Choroid plexus epithelial cell (primary cell): ENCODE data around the gene PAXIP1.

Experiments used
- DNase-seq: peaks from one replicate; pipeline ENCODE4 v3.0.0-alpha.2; 2010; ENCODE audit warnings: low read depth
- H3K4me3 ChIP-seq: 2 replicates; pipeline ENCODE4 v1.5.1; 2011; ENCODE audit warnings: low read depth, mild to moderate bottlenecking, control low read depth, low read length, moderate library complexity
- TF ChIP-seq, protein P1 (sequence below): conservative IDR thresholded peaks from 2 replicates; pipeline ENCODE4 v1.5.1; 2011; ENCODE audit warnings: low read depth, mild to moderate bottlenecking, control low read depth, inconsistent platforms, low read length, moderate library complexity

The PAXIP1 gene

DNA sequence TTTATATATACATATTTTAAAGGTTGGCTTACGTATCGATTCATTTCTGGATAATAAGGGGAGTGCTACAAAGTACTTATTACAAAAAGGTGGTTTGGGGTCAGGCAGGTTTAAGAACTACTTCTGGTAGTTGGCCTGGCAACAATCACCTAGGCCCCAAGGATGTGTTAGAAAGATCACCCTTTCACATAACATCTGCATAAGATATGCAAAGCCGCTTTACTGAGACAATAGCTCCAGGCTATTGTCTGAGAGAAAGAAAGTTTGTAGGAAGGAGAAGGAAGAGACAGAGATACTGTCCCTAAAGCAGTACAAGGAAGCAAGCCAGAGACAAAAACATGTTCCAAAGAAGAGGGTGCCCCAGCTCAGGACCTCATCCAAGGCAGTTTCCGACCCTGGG, 6.2 kb downstream of the PAXIP1 start:
- H3K4me3 ChIP-seq = no peak overlapping the region
- TF ChIP-seq, protein P1, sequence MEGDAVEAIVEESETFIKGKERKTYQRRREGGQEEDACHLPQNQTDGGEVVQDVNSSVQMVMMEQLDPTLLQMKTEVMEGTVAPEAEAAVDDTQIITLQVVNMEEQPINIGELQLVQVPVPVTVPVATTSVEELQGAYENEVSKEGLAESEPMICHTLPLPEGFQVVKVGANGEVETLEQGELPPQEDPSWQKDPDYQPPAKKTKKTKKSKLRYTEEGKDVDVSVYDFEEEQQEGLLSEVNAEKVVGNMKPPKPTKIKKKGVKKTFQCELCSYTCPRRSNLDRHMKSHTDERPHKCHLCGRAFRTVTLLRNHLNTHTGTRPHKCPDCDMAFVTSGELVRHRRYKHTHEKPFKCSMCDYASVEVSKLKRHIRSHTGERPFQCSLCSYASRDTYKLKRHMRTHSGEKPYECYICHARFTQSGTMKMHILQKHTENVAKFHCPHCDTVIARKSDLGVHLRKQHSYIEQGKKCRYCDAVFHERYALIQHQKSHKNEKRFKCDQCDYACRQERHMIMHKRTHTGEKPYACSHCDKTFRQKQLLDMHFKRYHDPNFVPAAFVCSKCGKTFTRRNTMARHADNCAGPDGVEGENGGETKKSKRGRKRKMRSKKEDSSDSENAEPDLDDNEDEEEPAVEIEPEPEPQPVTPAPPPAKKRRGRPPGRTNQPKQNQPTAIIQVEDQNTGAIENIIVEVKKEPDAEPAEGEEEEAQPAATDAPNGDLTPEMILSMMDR = no peak
- DNase-seq = no peak

DNA sequence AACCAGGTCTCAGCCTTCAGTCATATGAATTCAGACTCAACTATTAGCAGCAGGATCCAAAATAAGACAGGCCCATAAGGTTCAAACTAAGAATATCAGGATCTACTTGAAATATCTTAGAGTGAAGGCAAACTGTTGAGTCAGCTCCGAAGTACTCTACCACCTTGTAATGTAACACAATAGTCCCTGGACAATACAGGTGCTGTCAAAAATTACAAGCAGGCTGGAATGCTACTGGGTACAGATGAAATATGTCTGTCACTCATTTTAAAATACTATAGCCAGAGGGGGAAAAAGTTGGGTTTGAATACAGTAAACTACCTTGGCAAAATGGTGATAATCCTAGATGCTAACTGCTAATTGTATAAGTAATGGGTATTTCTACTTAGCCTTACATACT, 6.8 kb downstream of the PAXIP1 start:
- DNase-seq = no peak
- TF ChIP-seq, protein P1 = no peak
- H3K4me3 ChIP-seq = no peak overlapping the region

DNA sequence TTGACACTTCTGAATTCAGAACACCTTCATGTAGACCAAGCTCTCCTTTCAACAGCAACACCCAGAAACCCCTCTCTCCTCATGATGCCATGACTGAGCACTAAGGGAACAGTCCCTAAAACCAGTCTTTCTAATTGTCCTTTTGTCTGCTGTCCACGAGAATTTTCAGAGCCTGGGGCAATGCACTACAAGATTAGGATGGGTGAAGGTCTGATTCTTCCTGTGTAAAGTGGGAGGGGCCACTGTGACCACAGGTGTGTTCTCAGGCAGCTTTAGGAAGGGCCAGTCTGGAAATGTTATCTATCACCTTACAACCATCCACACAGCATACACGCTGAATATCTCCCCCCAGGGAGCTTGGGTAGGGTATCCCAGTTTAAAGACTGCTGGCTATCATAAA, 7.9 kb downstream of the PAXIP1 start:
- no peak for DNase-seq
- TF ChIP-seq, protein P1 = no peak
- H3K4me3 ChIP-seq = no peak overlapping the region

- no peak overlapping the region for H3K4me3 ChIP-seq
- TF ChIP-seq, protein P1 = no peak
- no peak for DNase-seq
These were observed 11.9 kb downstream of the PAXIP1 start for GRCh38 chr7:154990964-154991540.

DNA sequence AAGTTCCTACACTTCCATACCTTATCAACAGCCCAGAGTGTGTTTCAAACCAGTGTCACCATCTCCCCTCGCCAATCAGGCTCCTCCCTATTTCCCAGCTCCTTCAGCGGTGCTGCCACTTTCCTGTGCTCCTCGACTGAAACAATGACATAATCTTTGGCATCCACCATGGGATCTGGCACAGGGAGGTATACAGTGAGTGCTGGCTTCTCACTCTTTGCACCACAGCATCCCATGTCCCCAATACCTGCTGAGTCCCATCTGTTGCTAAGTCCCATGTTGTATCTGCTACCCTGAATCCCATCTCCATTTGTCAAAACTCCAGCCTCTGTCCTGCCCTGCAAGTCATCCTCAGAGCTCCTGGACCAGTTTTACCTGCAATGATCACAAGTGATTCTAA, 15.4 kb downstream of the PAXIP1 start:
- H3K4me3 ChIP-seq = no peak overlapping the region
- no peak for DNase-seq
- TF ChIP-seq, protein P1 = no peak

DNA sequence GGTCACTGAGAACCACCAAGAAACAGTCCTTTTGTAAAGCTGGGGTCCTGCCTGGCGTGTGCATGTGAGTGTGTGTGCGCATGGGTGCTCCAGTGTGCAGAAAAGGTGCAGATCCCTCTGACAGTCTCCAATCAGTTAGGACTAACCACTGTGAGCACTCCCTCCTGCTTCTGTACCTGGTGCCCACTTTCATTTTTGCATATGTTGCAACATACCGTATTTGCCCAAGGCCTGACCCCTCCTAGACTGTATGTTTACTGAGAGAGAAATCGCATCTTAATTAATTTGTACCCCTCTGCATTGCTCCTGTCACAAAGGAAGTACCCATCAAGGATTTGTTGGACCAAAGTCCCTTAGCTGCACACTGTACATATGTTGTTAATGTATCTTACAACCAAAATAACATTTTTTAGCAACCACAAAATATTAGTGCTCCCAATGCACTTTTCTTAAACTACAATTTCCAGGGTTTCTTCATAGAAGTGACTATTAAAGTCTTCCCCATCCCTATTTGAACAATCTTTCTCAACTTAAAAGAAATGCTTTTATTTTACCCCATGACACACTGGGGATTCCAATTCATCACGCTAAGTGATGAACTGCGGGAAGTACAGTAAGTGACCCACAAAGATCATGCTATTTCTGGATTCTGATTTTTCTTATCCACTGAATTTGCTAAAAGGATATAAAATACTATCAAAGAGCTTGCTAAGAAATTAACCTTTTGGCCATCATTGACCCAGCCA, 16.6 kb downstream of the PAXIP1 start:
- no peak for DNase-seq
- no peak overlapping the region for H3K4me3 ChIP-seq
- TF ChIP-seq, protein P1 = no peak

DNA sequence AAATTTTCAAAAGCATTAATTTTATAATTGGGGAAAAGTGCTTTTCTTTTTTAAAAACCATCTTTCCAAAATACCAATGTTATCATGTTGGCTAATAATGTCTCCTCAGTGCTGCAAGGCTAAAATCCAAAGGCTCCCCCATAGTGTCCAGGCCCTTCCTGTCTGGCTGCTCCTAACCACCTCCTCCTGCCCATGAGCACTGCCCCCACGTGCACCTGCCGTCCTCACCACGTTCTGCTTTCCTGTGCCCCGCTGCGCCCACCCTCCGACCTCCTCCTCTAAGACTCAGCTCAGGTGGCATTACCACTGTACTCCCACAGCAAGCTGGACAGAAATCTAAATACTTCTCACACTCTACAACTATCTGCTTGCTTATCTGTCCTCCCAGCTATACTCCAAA, 17.7 kb downstream of the PAXIP1 start:
- TF ChIP-seq, protein P1 = no peak
- H3K4me3 ChIP-seq = no peak overlapping the region
- DNase-seq = no peak
